Measurements from ENCODE around the gene GREM2.

The GREM2 gene

GRCh38 chr1:240553351-240553750, 58.6 kb downstream of the GREM2 start:
- no peak for DNase-seq

- DNase-seq, result no peak
These were observed 72.1 kb downstream of the GREM2 start for GRCh38 chr1:240539769-240540414.

- no peak for DNase-seq
These were observed 73.1 kb downstream of the GREM2 start for GRCh38 chr1:240538776-240539430.

- DNase-seq, result no peak
These were observed 78.7 kb downstream of the GREM2 start for GRCh38 chr1:240533154-240533780.

- DNase-seq, result no peak
These were observed 83.4 kb downstream of the GREM2 start for GRCh38 chr1:240528591-240528990.

GRCh38 chr1:240527086-240527485, 84.9 kb downstream of the GREM2 start:
- no peak for DNase-seq

- no peak for DNase-seq
These were observed 85.6 kb downstream of the GREM2 start for GRCh38 chr1:240526312-240526711.

GRCh38 chr1:240524356-240525069, 87.4 kb downstream of the GREM2 start:
- DNase-seq, result no peak

- no peak for DNase-seq
These were observed 89.7 kb downstream of the GREM2 start for GRCh38 chr1:240522122-240522822.

GRCh38 chr1:240517891-240518290, 94.1 kb downstream of the GREM2 start:
- no peak for DNase-seq

GRCh38 chr1:240516069-240516468, 95.9 kb downstream of the GREM2 start:
- DNase-seq, result no peak

- DNase-seq, result no peak
These were observed 96.5 kb downstream of the GREM2 start for GRCh38 chr1:240515505-240515904.

GRCh38 chr1:240511789-240512188, 100.2 kb downstream of the GREM2 start:
- DNase-seq, result no peak

GRCh38 chr1:240508950-240509349, 103.0 kb downstream of the GREM2 start:
- no peak for DNase-seq

- no peak for DNase-seq
These were observed 103.8 kb downstream of the GREM2 start for GRCh38 chr1:240508201-240508600.

- DNase-seq, result no peak
These were observed 105.8 kb downstream of the GREM2 start for GRCh38 chr1:240506176-240506575.

- no peak for DNase-seq
These were observed 108.4 kb downstream of the GREM2 start for GRCh38 chr1:240503558-240503957.

- DNase-seq, result no peak
These were observed 108.9 kb downstream of the GREM2 start for GRCh38 chr1:240503036-240503435.

- no peak for DNase-seq
These were observed 110.8 kb downstream of the GREM2 start for GRCh38 chr1:240501115-240501514.

GRCh38 chr1:240500647-240501046, 111.3 kb downstream of the GREM2 start:
- DNase-seq, result no peak

- no peak for DNase-seq
These were observed 112.9 kb downstream of the GREM2 start for GRCh38 chr1:240499012-240499411.

- no peak for DNase-seq
These were observed 113.6 kb downstream of the GREM2 start for GRCh38 chr1:240498335-240498734.

- no peak for DNase-seq
These were observed 114.0 kb downstream of the GREM2 start for GRCh38 chr1:240497908-240498307.

All from DMS 273 treated with DMSO at 0.1 percent for 48 hours (cell line).